GM12875 (cell line): ENCODE results near the gene HNRNPL.
"Not testable (repeated sequence)": the region's sequence is repeated elsewhere in the genome, so short reads cannot be mapped to it uniquely, and the experiment has no call there.

Experiments
- H3K4me3 ChIP-seq: one replicate; pipeline ENCODE4 v1.5.1; 2011; ENCODE audit warnings: low read depth, low read length, control low read depth
- TF ChIP-seq, protein P1 (sequence below): IDR thresholded peaks from 2 replicates; pipeline ENCODE4 v1.5.1; 2011; ENCODE audit warnings: low read depth, mild to moderate bottlenecking, control low read depth, inconsistent platforms, low read length, moderate library complexity, borderline replicate concordance; ENCODE audit not compliant: insufficient read depth

The HNRNPL gene

DNA sequence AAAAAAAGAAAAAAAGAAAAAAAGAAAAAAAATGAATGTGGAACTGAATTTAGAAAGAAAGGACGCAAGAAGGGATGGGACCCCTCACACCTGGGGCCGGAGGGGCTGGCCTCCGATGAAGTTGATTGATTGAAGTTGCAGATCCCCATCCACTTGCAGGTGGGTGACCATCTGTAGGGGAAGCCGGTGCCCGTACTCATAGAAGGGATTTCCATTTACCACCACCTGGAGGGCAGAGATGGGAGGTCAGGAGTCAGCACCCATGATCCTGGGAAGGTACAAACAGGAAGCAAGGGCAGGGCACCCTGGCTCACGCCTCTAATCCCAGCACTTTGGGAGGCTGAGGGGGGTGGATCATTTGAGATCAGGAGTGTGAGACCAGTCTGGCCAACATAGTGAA lies 43.4 kb downstream of the HNRNPL start:
- no peak overlapping the region for H3K4me3 ChIP-seq
- TF ChIP-seq, protein P1, sequence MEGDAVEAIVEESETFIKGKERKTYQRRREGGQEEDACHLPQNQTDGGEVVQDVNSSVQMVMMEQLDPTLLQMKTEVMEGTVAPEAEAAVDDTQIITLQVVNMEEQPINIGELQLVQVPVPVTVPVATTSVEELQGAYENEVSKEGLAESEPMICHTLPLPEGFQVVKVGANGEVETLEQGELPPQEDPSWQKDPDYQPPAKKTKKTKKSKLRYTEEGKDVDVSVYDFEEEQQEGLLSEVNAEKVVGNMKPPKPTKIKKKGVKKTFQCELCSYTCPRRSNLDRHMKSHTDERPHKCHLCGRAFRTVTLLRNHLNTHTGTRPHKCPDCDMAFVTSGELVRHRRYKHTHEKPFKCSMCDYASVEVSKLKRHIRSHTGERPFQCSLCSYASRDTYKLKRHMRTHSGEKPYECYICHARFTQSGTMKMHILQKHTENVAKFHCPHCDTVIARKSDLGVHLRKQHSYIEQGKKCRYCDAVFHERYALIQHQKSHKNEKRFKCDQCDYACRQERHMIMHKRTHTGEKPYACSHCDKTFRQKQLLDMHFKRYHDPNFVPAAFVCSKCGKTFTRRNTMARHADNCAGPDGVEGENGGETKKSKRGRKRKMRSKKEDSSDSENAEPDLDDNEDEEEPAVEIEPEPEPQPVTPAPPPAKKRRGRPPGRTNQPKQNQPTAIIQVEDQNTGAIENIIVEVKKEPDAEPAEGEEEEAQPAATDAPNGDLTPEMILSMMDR, result no peak

DNA sequence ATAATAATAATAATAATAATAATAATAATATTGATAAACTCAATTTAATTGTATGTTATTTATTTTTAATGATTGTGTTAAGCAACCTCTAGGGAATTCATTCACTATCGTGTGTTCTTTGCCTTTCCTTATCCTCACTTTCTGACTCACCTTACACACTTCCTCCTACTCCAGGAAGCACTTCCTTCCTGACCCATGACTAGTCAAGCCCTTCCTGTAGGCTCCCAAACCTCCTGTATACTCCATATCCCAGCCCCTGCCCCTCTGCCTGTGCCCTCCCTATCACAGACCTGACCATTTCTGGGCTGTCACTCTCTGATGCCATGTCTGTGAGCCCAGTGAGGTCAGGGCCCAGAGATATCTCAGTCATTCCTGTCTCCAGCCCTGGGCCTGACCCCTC lies 44.6 kb downstream of the HNRNPL start:
- TF ChIP-seq, protein P1, result no peak

DNA sequence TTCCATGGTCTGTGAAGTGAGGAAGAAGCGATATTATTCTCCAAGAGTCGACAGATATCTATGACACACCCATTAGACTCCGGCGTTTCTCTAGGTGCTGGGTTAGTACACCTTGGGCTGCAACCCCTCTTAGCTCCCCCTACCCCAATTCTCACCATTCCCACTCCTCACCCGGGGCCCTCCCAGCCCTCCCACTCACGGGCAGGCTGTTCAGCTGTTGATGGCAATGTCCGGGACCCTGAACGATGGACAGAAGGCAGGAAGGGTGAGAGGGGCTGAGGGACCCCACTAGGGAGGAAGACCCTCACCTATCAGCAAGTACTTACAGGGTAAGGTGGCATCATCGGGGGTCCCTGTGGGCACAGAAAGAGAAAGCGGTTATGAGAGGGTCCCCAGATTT lies 46.2 kb downstream of the HNRNPL start:
- TF ChIP-seq, protein P1, result no peak
- H3K4me3 ChIP-seq, result no peak overlapping the region

More for the DNA sequence above, 44.6 kb downstream of the HNRNPL start:
- no peak overlapping the region for H3K4me3 ChIP-seq

DNA sequence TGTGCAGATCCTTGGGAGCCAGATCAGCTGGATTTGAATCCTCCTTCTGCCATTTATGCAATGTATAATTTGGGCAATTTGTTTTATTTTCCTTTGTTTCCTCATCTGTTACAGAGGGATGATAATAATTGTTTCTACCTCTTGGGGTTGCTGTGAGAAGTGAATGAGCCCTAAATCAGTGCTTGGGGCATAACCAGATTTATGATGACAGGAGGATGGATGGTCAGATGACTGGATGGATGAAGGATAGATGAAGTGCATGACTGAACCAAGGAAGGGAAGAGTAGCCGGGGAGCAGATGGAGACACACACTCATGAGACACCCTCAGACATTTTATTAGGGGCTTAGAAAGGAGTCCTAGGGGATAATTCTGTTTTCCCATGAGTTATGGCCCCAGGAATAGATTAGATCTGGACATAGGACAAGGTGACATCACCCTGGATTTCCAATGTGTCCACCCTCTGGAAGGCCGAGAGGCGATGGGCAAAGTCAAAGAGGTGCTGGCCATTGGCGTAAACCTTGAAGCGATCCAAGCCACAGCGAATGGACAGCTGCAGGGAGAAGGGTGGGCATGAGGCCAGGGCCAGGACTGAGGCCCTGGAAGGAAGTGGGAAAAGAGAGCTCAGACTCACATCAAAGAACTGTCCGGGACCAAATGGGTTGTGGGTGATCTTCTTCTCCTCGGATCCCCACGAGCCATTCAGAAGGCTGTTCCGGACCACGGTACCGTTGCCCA lies 48.3 kb downstream of the HNRNPL start:
- no peak overlapping the region for H3K4me3 ChIP-seq

DNA sequence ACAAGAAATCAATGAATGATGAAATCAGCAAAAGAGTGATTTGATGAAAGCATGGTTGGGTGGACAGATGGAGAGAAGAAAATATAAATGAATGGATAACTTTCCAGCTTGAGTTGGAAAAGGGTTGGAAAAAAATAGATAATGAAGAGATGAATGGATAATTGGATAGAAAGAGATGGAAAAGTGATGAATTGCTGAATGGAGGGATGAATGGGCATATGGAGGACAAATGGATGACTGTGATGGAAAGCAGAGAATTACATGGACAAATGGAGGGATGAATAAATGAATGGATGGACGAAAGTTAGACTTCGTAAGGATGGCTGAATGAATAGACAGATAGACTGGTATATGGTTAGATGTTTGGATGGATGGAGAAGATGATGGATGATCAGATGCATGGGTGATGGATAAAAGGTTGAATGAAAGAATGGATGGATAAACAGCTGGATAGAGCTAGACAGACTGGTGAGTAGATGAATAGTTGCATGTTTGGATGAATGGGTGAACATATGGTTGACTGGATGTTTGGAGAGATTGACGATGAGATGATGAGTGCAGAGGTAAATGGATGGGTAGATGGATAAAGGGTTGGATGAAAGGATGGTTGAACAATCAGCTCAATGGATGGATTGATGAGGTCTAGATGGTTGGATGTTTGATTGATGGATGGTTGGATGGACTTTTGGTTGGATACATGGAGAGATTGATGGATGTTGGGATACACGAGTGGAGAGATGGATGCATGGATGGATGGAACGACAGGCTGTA lies 49.0 kb downstream of the HNRNPL start:
- TF ChIP-seq, protein P1, result no peak
- H3K4me3 ChIP-seq, result no peak overlapping the region

More for the DNA sequence above, 48.3 kb downstream of the HNRNPL start:
- TF ChIP-seq, protein P1, result no peak

DNA sequence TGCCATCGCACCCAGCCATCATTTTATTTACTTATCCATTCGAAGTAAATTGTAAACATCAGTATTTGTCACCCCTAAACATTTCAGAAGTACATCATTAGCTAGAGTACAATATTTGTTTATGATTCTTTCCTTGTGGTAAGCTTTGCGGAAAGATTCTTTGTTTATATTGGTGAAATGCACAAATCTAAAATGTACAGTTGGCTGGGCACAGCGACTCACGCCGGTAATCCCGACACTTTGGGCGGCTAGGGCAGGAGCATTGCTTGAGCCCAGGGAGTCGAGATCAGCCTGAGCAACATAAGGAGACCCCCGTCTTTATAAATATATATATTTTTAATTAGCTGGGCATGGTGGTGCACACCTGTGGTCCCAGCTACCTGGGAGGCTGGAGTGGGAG lies 50.7 kb downstream of the HNRNPL start:
- TF ChIP-seq, protein P1, result no peak

DNA sequence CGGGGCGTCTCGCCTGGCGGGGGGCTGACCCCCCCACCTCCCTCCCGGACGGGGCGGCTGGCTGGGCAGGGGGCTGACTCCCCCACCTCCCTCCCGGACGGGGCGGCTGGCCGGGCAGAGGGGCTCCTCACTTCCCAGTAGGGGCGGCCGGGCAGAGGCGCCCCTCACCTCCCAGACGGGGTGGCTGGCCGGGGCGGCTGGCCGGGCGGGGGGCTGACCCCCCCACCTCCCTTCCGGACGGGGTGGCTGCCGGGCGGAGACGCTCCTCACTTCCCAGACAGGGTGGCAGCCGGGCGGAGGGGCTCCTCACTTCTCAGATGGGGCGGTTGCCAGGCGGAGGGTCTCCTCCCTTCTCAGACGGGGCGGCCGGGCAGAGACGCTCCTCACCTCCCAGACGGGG lies 52.0 kb downstream of the HNRNPL start:
- not testable (repeated sequence) for H3K4me3 ChIP-seq

More for the DNA sequence above, 50.7 kb downstream of the HNRNPL start:
- no peak overlapping the region for H3K4me3 ChIP-seq
